ENCODE data around the gene ZIC1.

ZIC1 gene

GRCh38 chr3:147404800-147405230 lies 4.3 kb upstream of the ZIC1 start:
- TF ChIP-seq, protein P1, sequence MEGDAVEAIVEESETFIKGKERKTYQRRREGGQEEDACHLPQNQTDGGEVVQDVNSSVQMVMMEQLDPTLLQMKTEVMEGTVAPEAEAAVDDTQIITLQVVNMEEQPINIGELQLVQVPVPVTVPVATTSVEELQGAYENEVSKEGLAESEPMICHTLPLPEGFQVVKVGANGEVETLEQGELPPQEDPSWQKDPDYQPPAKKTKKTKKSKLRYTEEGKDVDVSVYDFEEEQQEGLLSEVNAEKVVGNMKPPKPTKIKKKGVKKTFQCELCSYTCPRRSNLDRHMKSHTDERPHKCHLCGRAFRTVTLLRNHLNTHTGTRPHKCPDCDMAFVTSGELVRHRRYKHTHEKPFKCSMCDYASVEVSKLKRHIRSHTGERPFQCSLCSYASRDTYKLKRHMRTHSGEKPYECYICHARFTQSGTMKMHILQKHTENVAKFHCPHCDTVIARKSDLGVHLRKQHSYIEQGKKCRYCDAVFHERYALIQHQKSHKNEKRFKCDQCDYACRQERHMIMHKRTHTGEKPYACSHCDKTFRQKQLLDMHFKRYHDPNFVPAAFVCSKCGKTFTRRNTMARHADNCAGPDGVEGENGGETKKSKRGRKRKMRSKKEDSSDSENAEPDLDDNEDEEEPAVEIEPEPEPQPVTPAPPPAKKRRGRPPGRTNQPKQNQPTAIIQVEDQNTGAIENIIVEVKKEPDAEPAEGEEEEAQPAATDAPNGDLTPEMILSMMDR (IDR thresholded peaks at IDR 0.05; ENCODE audit: control insufficient read depth, insufficient read depth, low read depth, low read length, missing control alignments): no peak
- no peak for DNase-seq (ENCODE audit: low read depth)
- no peak overlapping the region for H3K4me3 ChIP-seq (ENCODE audit: control insufficient read depth, low read depth, low read length)

DNA sequence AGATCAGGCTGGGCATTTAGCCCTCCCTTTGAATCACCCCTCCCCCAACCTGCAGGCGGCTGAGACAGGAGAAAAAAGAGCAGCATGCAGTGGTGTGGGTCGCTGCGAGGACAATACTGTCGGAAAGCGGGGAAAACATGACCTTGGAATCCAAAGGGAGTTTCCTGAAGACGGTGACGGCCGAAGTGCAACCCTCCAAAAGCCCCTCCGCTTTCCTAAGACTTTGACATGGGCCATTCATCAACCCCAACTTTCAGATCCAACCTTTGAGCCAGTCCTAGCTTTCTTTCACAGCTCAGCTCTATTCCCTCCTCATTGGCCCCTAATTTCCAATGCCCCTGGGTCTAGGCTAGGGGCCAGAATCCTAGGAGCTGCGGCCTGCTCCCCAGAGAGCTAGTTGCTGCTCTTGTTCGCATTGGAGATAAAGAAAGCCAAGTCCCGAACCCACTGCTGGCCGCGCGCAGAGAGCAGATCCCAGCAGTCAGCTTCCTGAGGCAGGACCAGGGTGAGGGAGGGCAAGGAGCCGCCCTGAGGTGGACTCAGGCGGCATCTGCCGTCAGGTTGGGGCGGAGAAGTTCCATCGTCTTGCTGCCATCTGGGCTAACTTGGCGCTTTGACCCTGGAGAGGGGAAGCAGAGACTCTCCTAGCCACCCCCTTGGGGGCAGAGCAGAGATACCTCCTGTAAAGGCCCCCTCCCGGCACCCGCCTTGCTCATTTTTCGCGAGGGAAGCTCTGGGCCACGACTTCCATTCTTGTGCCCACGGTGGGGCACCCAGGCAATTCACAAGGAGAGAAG lies 3.7 kb upstream of the ZIC1 start:
- no peak overlapping the region for H3K4me3 ChIP-seq (ENCODE audit: control insufficient read depth, low read depth, low read length)
- DNase-seq (ENCODE audit: low read depth): no peak
- TF ChIP-seq, protein P1 (IDR thresholded peaks at IDR 0.05; ENCODE audit: control insufficient read depth, insufficient read depth, low read depth, low read length, missing control alignments): no peak

GRCh38 chr3:147406028-147406931 lies 2.9 kb upstream of the ZIC1 start, which contains the start of gene ZIC4:
ZIC4 (minus strand) TSS chr3:147406543; CDS start chr3:147402797, 3,746 bp downstream.
- no peak for DNase-seq (ENCODE audit: low read depth)
- TF ChIP-seq, protein P1 (IDR thresholded peaks at IDR 0.05; ENCODE audit: control insufficient read depth, insufficient read depth, low read depth, low read length, missing control alignments): no peak
- H3K4me3 ChIP-seq (ENCODE audit: control insufficient read depth, low read depth, low read length): no peak within 1 kb of the TSS

DNA sequence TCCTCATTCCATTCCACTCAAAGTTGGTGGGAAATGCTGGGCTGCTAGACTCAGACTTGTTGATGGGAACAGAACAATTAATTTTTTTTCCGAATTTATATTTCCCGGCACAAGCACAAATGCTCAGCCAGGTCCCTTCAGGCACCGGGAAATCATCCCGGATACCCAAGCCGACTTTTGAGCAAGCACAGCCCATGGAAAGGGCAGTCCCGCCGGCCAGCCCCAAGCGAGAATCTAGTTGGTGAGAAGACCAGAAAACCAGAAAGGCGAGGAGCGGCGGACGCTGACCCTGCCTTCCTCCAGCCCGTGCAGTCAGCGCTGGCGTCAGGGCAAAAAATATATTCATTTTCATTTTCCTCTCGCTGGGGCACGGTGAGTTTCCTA lies 2.1 kb upstream of the ZIC1 start:
- DNase-seq (ENCODE audit: low read depth): no peak
- H3K4me3 ChIP-seq (ENCODE audit: control insufficient read depth, low read depth, low read length): no peak overlapping the region
- TF ChIP-seq, protein P1 (IDR thresholded peaks at IDR 0.05; ENCODE audit: control insufficient read depth, insufficient read depth, low read depth, low read length, missing control alignments): no peak

DNA sequence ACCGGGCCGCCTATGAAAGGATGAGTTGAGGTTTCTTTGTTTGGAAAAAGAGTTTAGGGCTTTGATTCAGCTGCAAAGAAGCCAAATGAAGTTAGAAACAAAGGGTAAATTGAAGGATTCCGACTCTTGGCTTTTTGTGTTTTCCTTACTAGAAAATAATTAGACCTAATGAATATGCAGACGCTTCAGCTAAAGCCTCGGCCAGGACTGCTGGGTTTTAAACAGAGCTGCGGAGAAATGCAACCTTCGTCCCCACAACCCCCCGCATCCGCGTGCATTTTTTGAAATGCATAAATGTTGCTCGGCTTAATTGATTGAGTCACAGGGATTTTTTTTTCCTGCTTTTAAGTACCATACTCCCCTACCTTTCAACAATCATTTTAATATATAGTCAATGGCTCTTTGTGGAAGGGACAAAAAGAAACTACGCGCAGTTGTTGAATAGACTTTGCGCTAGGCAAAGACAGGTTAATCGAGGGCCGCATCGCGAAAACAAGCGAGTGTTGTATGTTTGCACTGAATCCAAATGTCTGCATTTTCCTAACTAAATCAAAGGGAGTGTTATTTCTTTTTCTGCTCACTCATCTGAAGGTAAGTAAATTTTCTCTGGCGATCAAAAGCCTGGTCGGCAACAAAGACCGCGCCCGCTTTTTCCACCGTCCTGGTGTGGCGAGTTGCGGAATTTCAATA lies 1.5 kb upstream of the ZIC1 start:
- no peak for DNase-seq (ENCODE audit: low read depth)
- no peak overlapping the region for H3K4me3 ChIP-seq (ENCODE audit: control insufficient read depth, low read depth, low read length)
- TF ChIP-seq, protein P1 (IDR thresholded peaks at IDR 0.05; ENCODE audit: control insufficient read depth, insufficient read depth, low read depth, low read length, missing control alignments): no peak

All from AG09309 (cell line).